HUDEP-2 (cell line): ENCODE results near the gene PCNT.
"Not testable (repeated sequence)": the region's sequence is repeated elsewhere in the genome, so short reads cannot be mapped to it uniquely, and the experiment has no call there.

Experiments used
- DNase-seq, 76 experiments: peaks; one replicate each; lab custom pipeline; 2025; ENCODE audit not compliant: unreplicated experiment in 76 of 76; lab: John Stamatoyannopoulos, UW

The PCNT gene

GRCh38 chr21:46441331-46441730 lies 117.4 kb downstream of the PCNT start:
- DNase-seq: no peak

GRCh38 chr21:46441961-46442498 lies 118.1 kb downstream of the PCNT start:
- DNase-seq: no peak

GRCh38 chr21:46442938-46443337 lies 119.0 kb downstream of the PCNT start:
- peak in 62 of 76 experiments; percentile 13 to 81 (median 56) for DNase-seq

- DNase-seq: peak in 18 of 76 experiments; percentile 11 to 52 (median 21)
Observed at GRCh38 chr21:46443910-46444309, 120.0 kb downstream of the PCNT start.

GRCh38 chr21:46448108-46448507 lies 124.2 kb downstream of the PCNT start:
- DNase-seq: no peak

- DNase-seq: peak in 1 of 76 experiments; percentile 23
Observed at GRCh38 chr21:46448855-46449254, 124.9 kb downstream of the PCNT start.

GRCh38 chr21:46452710-46453109 lies 128.8 kb downstream of the PCNT start:
- no peak for DNase-seq

- DNase-seq: no peak
Observed at GRCh38 chr21:46454142-46454541, 130.2 kb downstream of the PCNT start.

- DNase-seq: no peak
Observed at GRCh38 chr21:46454634-46455390, 130.9 kb downstream of the PCNT start.

- DNase-seq: peak in 75 of 76 experiments; percentile 22 to 99 (median 92)
Observed at GRCh38 chr21:46455575-46456385, 131.8 kb downstream of the PCNT start.

GRCh38 chr21:46456750-46457149 lies 132.8 kb downstream of the PCNT start:
- DNase-seq: no peak

GRCh38 chr21:46457801-46458314 lies 133.9 kb downstream of the PCNT start:
- peak in 51 of 76 experiments; percentile 21 to 97 (median 55) for DNase-seq

GRCh38 chr21:46458315-46459023 lies 134.5 kb downstream of the PCNT start, which contains the start of gene DIP2A:
Gene DIP2A (plus strand): TSS chr21:46458891. CDS start chr21:46459132, 241 bp downstream.
- DNase-seq: peak in 75 of 76 experiments; percentile 77 to 99 (median 97)

- DNase-seq: no peak
Observed at GRCh38 chr21:46459024-46459355, 135.0 kb downstream of the PCNT start.

- DNase-seq: peak in 1 of 76 experiments; percentile 16
Observed at GRCh38 chr21:46459356-46460112, 135.6 kb downstream of the PCNT start.

GRCh38 chr21:46461909-46462308 lies 138.0 kb downstream of the PCNT start:
- DNase-seq: no peak

GRCh38 chr21:46465153-46465552 lies 141.2 kb downstream of the PCNT start:
- DNase-seq: not testable (repeated sequence)

- DNase-seq: no peak
Observed at GRCh38 chr21:46465651-46466050, 141.7 kb downstream of the PCNT start.

- DNase-seq: peak in 1 of 76 experiments; percentile 13
Observed at GRCh38 chr21:46468108-46468774, 144.3 kb downstream of the PCNT start.
